ENCODE data around the gene SLC16A7.

Gene SLC16A7

GRCh38 chr12:59634254-59634653, 38.4 kb downstream of the SLC16A7 start:
- TF ChIP-seq EZH2 (IDR thresholded peaks at IDR 0.05) = no peak
- TF ChIP-seq FOXP2 (optimal IDR thresholded peaks at IDR 0.05; ENCODE audit: control extremely low read depth, extremely low read length, insufficient read depth) = no peak
- TF ChIP-seq POLR2AphosphoS5 (IDR thresholded peaks at IDR 0.05; ENCODE audit: borderline replicate concordance, low read depth, low read length) = no peak
- no peak for DNase-seq (ENCODE audit: low read depth, low spot score)
- no peaks in the 10 kb centered on the region for H3K36me3 ChIP-seq (ENCODE audit: insufficient read depth, low read length)
- no peaks in the 10 kb centered on the region for H3K9me3 ChIP-seq (ENCODE audit: low read depth, low read length)
- no peak overlapping the region for H3K4me3 ChIP-seq
- H3K27ac ChIP-seq = no peak overlapping the region
- no peak overlapping the region for H3K9ac ChIP-seq (ENCODE audit: insufficient read length)

GRCh38 chr12:59636945-59637691, 41.3 kb downstream of the SLC16A7 start:
- H3K9ac ChIP-seq (ENCODE audit: insufficient read length) = no peak overlapping the region
- no peak for DNase-seq (ENCODE audit: low read depth, low spot score)
- no peaks in the 10 kb centered on the region for H3K36me3 ChIP-seq (ENCODE audit: insufficient read depth, low read length)
- no peak overlapping the region for H3K4me3 ChIP-seq
- TF ChIP-seq POLR2AphosphoS5 (IDR thresholded peaks at IDR 0.05; ENCODE audit: borderline replicate concordance, low read depth, low read length) = no peak
- no peak overlapping the region for H3K27ac ChIP-seq
- no peaks in the 10 kb centered on the region for H3K9me3 ChIP-seq (ENCODE audit: low read depth, low read length)

GRCh38 chr12:59637692-59638070, 41.9 kb downstream of the SLC16A7 start:
- Histone ChIP-seq H3K4me3 (no peak overlapping the region), H3K27ac (no peak overlapping the region)

GRCh38 chr12:59643550-59643949, 47.7 kb downstream of the SLC16A7 start:
- Histone ChIP-seq H3K4me3 (no peak overlapping the region), H3K36me3 (ENCODE audit: insufficient read depth, low read length) (no peaks in the 10 kb centered on the region), H3K27ac (no peak overlapping the region), H3K9ac (ENCODE audit: insufficient read length) (no peak overlapping the region), H3K9me3 (ENCODE audit: low read depth, low read length) (no peaks in the 10 kb centered on the region)
- TF ChIP-seq EZH2 (IDR thresholded peaks at IDR 0.05) (no peak), FOXP2 (optimal IDR thresholded peaks at IDR 0.05; ENCODE audit: control extremely low read depth, extremely low read length, insufficient read depth) (no peak), POLR2AphosphoS5 (IDR thresholded peaks at IDR 0.05; ENCODE audit: borderline replicate concordance, low read depth, low read length) (no peak; the same call in 1 of the 2 replicates)
- no peak for DNase-seq (ENCODE audit: low read depth, low spot score)

More at GRCh38 chr12:59637692-59638070, 41.9 kb downstream of the SLC16A7 start:
- H3K9ac ChIP-seq (ENCODE audit: insufficient read length) = no peak overlapping the region
- no peak for DNase-seq (ENCODE audit: low read depth, low spot score)
- no peaks in the 10 kb centered on the region for H3K36me3 ChIP-seq (ENCODE audit: insufficient read depth, low read length)
- TF ChIP-seq EZH2 (IDR thresholded peaks at IDR 0.05) = no peak
- TF ChIP-seq POLR2AphosphoS5 (IDR thresholded peaks at IDR 0.05; ENCODE audit: borderline replicate concordance, low read depth, low read length) = no peak
- no peak for TF ChIP-seq FOXP2 (optimal IDR thresholded peaks at IDR 0.05; ENCODE audit: control extremely low read depth, extremely low read length, insufficient read depth)
- H3K9me3 ChIP-seq (ENCODE audit: low read depth, low read length) = no peaks in the 10 kb centered on the region

- H3K36me3 ChIP-seq (ENCODE audit: insufficient read depth, low read length) = no peaks in the 10 kb centered on the region
- no peak for TF ChIP-seq FOXP2 (optimal IDR thresholded peaks at IDR 0.05; ENCODE audit: control extremely low read depth, extremely low read length, insufficient read depth)
- no peak for TF ChIP-seq POLR2AphosphoS5 (IDR thresholded peaks at IDR 0.05; ENCODE audit: borderline replicate concordance, low read depth, low read length)
- no peak for TF ChIP-seq EZH2 (IDR thresholded peaks at IDR 0.05)
- H3K9ac ChIP-seq (ENCODE audit: insufficient read length) = no peak overlapping the region
- H3K9me3 ChIP-seq (ENCODE audit: low read depth, low read length) = no peaks in the 10 kb centered on the region
- no peak for DNase-seq (ENCODE audit: low read depth, low spot score)
- H3K27ac ChIP-seq = no peak overlapping the region
- no peak overlapping the region for H3K4me3 ChIP-seq
Measured at GRCh38 chr12:59645242-59645641, 49.4 kb downstream of the SLC16A7 start.

GRCh38 chr12:59646636-59647035, 50.8 kb downstream of the SLC16A7 start:
- no peak for DNase-seq (ENCODE audit: low read depth, low spot score)
- Histone ChIP-seq H3K27ac (no peak overlapping the region), H3K9me3 (ENCODE audit: low read depth, low read length) (no peaks in the 10 kb centered on the region), H3K4me3 (no peak overlapping the region), H3K9ac (ENCODE audit: insufficient read length) (no peak overlapping the region), H3K36me3 (ENCODE audit: insufficient read depth, low read length) (no peaks in the 10 kb centered on the region)
- TF ChIP-seq POLR2AphosphoS5 (IDR thresholded peaks at IDR 0.05; ENCODE audit: borderline replicate concordance, low read depth, low read length) (no peak), FOXP2 (optimal IDR thresholded peaks at IDR 0.05; ENCODE audit: control extremely low read depth, extremely low read length, insufficient read depth) (no peak), EZH2 (IDR thresholded peaks at IDR 0.05) (no peak)

GRCh38 chr12:59649203-59649602, 53.4 kb downstream of the SLC16A7 start:
- no peaks in the 10 kb centered on the region for H3K9me3 ChIP-seq (ENCODE audit: low read depth, low read length)
- no peak overlapping the region for H3K27ac ChIP-seq
- H3K4me3 ChIP-seq = no peak overlapping the region
- no peak overlapping the region for H3K9ac ChIP-seq (ENCODE audit: insufficient read length)
- no peak for DNase-seq (ENCODE audit: low read depth, low spot score)
- TF ChIP-seq EZH2 (IDR thresholded peaks at IDR 0.05) (no peak), FOXP2 (optimal IDR thresholded peaks at IDR 0.05; ENCODE audit: control extremely low read depth, extremely low read length, insufficient read depth) (no peak), POLR2AphosphoS5 (IDR thresholded peaks at IDR 0.05; ENCODE audit: borderline replicate concordance, low read depth, low read length) (no peak)
- no peaks in the 10 kb centered on the region for H3K36me3 ChIP-seq (ENCODE audit: insufficient read depth, low read length)

- H3K9me3 ChIP-seq (ENCODE audit: low read depth, low read length) = no peaks in the 10 kb centered on the region
- 0 out of 2 replicates have a peak overlapping the region, but pooled peaks have one; percentile 4 for H3K4me3 ChIP-seq
- no peak for TF ChIP-seq EZH2 (IDR thresholded peaks at IDR 0.05)
- no peak for TF ChIP-seq POLR2AphosphoS5 (IDR thresholded peaks at IDR 0.05; ENCODE audit: borderline replicate concordance, low read depth, low read length)
- TF ChIP-seq FOXP2 (optimal IDR thresholded peaks at IDR 0.05; ENCODE audit: control extremely low read depth, extremely low read length, insufficient read depth) = no peak
- no peak overlapping the region for H3K9ac ChIP-seq (ENCODE audit: insufficient read length)
- H3K36me3 ChIP-seq (ENCODE audit: insufficient read depth, low read length) = no peaks in the 10 kb centered on the region
- no peak overlapping the region for H3K27ac ChIP-seq
- no peak for DNase-seq (ENCODE audit: low read depth, low spot score)
Measured at GRCh38 chr12:59650588-59651228, 54.9 kb downstream of the SLC16A7 start.
